8988T (cell line): ENCODE data around the gene SNAP29.
"Not testable (repeated sequence)": the region's sequence is repeated elsewhere in the genome, so short reads cannot be mapped to it uniquely, and the experiment has no call there.

ENCODE experiments used
- DNase-seq: peaks from one replicate; pipeline ENCODE4 v3.0.0; 2011

Gene SNAP29

DNA sequence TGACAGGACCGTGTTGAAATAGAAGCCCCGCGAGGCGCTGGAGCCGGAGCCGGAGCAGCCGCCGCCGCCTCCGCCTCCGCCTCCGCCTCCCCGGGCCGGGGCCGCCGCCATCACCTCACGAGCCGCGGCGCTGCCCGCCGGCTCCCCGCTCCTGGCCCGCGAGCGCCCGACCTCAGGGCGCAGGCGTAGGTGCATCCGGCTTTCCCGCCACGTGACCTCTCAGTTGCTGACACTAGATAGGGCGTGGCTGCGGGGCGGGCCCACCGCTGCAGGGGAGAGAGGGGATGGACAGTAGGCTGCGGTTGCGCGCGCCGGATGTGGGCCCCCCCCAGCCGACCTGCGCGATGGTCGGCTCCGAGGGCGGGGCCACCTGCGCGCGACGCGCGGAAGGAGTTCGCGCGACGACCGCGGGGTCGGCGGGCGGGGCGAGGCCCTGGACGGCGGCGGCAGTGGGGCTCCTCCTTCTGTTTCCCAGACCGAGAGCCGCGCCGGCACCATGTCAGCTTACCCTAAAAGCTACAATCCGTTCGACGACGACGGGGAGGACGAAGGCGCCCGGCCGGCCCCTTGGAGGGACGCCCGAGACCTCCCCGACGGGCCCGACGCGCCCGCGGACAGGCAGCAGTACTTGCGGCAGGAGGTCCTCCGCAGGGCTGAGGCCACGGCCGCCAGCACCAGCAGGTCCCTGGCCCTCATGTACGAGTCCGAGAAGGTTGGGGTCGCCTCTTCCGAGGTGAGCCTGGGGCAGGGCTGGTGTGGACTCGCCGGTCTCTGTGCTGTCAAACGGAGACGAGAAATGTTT lies at the start of gene SNAP29, which contains the start of gene PI4KA:
TSS of gene SNAP29 (plus strand) at position 393 of the 802 bp plus-strand sequence. CDS start at position 497, 104 bp downstream.
TSS of gene PI4KA (minus strand) at position 197 of the 802 bp plus-strand sequence. CDS start at position 111, 86 bp downstream.
- peak; percentile 91 for DNase-seq

- no peak for DNase-seq
These were observed 49.1 kb upstream of the SNAP29 start for GRCh38 chr22:20809538-20810185.

DNA sequence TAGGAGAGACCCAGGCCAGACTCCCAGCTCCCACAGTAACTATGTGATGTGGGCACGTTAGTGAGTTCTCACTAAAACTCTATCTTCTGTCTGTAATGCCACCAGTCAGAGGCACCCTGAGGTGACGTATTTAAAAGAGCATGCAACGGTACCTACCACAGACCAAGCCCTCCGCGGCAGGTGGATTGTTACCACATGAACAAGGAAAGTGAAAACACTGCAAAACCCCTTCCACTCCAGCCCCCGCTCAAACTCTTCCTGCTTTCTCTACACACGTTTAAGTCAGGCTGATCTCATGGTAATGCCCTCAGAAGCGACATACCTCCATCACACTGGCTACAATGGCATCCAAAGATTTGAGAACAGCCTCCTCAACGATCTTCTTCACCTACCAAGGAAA lies 48.2 kb upstream of the SNAP29 start:
- DNase-seq: no peak

- no peak for DNase-seq
These were observed 47.6 kb upstream of the SNAP29 start for GRCh38 chr22:20811171-20811570.

DNA sequence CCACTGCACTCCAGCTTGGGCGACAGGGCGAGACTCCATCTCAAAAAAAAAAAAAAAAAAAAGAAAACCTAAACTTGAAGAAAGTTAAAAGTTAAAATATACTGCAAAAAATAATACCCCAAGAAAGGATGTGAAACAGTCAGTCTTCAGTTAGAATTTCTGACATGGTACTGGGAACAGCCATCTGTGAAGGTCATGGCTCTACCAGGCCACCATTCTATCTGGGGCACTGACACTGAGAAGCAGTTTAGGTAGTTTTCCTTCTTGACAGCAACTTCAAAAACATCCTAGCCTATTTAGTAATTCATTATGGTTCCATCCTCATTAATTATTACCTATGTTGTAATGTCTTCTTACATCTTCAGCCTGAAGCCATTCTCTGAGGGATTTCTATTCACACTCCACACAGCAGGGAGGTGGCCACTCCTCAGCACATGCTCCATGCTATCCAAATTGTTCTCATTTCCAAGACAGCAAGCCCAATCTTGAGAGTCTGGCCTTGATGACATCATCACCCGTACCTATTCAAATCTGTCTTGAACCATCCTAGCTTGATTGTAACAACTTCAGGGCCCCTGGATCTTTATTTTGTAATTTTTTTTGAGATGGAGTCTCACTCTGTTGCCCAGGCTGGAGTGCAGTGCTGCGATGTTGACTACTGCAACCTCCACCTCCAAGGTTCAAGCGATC lies 46.7 kb upstream of the SNAP29 start:
- DNase-seq: no peak

- DNase-seq: no peak
These were observed 45.8 kb upstream of the SNAP29 start for GRCh38 chr22:20813056-20813455.

DNA sequence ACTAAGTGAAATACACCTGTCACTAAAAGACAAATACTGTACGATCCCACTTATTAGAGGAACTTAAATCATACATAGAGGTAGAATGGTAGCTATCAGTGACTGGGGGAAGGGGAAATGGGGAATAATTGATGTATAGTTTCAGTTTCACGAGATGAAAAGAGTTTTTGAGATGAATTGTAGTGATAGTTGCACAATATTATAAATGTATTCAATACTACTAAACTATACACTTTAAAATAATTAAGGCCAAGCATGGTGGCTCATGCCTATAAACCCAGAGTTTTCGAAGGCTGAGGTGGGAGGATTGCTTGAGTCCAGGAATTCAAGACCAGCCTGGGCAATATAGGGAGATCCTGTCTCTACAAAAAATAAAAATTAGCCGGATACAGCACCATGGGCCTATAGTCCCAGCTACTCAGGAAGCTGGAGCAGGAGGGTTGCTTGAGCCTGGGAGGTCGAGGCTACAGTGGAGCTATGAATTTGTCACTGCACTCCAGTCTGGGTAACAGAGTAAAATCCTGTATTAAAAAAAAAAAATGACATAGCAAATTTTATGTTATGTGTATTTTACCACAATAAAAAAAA lies 44.5 kb upstream of the SNAP29 start:
- DNase-seq: no peak

DNA sequence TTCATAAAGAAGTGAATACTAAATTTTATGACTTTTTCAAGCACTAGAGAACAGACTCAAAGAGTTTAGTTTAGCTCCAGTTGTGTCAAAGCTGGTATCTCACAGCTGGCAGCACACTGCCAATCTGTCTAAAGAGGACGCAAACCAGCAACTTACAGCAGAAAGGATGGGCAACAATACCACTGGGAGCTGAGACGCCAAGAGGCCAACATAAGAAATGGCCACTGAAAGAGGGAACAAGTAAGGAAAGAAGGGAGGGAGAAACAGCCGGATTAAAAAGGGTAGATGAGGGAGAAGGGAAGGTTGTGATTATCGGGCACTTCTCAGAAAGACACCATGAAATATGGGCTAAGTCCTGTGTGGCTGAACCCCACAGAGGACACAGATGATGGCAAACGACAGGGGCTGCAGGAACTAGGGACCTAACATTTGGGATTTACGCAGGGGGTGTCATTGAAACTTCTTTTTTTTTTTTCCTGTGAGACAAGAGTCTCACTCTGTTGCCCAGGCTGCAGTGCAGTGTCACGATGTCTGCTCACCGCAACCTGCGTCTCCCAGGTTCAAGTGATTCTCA lies 43.2 kb upstream of the SNAP29 start:
- no peak for DNase-seq

- no peak for DNase-seq
These were observed 42.2 kb upstream of the SNAP29 start for GRCh38 chr22:20816559-20816958.

GRCh38 chr22:20818471-20818870 lies 40.3 kb upstream of the SNAP29 start:
- DNase-seq: no peak

DNA sequence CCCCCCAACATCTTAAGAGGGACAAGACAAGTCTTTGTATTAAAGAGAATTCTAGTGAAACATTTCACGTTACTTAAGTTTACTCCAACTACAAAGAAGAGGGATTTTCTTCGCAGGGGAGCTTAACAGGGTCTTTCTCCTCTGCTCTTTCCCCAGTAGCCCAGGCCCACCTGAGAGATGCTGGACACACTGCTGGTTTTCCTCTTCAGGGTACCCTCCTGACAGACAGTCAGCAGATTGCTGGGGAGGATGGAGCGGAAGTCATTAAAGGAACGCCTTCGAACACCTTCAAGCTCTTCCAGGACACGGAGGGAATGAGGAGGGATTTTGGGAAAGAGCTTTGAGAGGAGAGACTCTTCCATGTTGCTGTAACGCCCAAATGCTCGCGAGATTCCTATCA lies 39.3 kb upstream of the SNAP29 start:
- DNase-seq: no peak

DNA sequence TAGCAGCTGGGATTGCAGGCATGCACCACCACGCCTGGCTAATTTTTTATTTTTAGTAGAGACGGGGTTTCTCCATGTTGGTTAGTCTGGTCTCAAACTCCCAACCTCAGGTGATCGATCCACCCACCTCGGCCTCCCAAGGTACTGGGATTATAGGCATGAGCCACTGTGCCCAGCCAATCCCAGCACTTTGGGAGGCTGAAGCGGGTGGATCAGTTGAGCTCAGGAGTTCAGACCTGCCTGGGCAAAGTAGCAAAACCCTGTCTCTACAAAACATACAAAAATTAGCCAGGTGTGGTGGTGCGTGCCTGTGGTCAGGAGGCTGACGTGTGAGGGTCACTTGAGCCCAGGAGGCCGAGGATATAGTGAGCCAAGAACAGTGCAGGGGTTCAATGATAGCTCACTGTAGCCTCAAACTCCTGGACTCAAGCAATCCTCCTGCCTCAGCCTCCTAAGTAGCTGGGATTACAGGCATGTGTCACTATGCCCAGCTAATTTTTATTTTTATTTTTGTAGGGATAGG lies 37.0 kb upstream of the SNAP29 start:
- not testable (repeated sequence) for DNase-seq

GRCh38 chr22:20822240-20822639 lies 36.6 kb upstream of the SNAP29 start:
- no peak for DNase-seq

- DNase-seq: no peak
These were observed 35.5 kb upstream of the SNAP29 start for GRCh38 chr22:20823264-20823663.

DNA sequence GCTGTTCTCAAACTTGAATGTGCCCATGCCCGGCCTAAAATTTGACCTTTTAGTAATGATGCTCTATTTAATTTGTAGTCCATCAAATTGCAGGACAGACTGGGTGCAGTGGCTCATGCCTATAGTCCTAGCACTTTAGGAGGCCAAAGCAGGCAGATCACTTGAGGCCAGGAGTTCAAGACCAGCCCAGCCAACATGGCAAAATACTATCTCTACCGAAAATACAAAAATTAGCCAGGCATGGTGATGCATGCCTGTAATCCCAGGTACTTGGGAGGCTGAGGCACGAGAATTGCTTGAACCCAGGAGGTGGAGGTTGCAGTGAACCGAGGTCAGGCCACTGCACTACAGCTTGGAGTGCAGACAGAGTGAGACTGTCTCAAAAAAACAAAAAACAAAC lies 33.6 kb upstream of the SNAP29 start:
- DNase-seq: not testable (repeated sequence)

GRCh38 chr22:20825624-20826023 lies 33.2 kb upstream of the SNAP29 start:
- no peak for DNase-seq

- DNase-seq: not testable (repeated sequence)
These were observed 32.2 kb upstream of the SNAP29 start for GRCh38 chr22:20826373-20827152.

- DNase-seq: no peak
These were observed 29.2 kb upstream of the SNAP29 start for GRCh38 chr22:20829491-20830134.

GRCh38 chr22:20833225-20833665 lies 25.6 kb upstream of the SNAP29 start:
- DNase-seq: no peak

- DNase-seq: no peak
These were observed 24.6 kb upstream of the SNAP29 start for GRCh38 chr22:20834206-20834605.

- DNase-seq: no peak
These were observed 24.1 kb upstream of the SNAP29 start for GRCh38 chr22:20834725-20835124.
